Skeletal muscle satellite cell (primary cell): Measurements from ENCODE around the gene TBC1D9.

Source experiments
- H3K27me3 ChIP-seq: 2 replicates; pipeline ENCODE4 v1.7.0; 2013; ENCODE audit warnings: low read length; ENCODE audit not compliant: control insufficient read depth, insufficient read depth
- H3K36me3 ChIP-seq: 2 replicates; pipeline ENCODE4 v1.7.0; 2013; ENCODE audit warnings: mild to moderate bottlenecking, control low read depth, low read length; ENCODE audit not compliant: insufficient read depth
- H3K4me1 ChIP-seq: 2 replicates; pipeline ENCODE4 v1.7.0; 2013; ENCODE audit warnings: low read length; ENCODE audit not compliant: control insufficient read depth, insufficient read depth
- H3K4me2 ChIP-seq: 2 replicates; pipeline ENCODE4 v1.7.0; 2013; ENCODE audit warnings: mild to moderate bottlenecking, low read length
- H3K4me3 ChIP-seq: 2 replicates; pipeline ENCODE4 v1.7.0; 2013; ENCODE audit warnings: low read length
- H3K9ac ChIP-seq: 2 replicates; pipeline ENCODE4 v1.7.0; 2013; ENCODE audit warnings: mild to moderate bottlenecking, low read depth, low read length, moderate library complexity
- H3K9me3 ChIP-seq: replicated peaks from 2 replicates; pipeline ENCODE4 v1.7.0; 2013; ENCODE audit warnings: mild to moderate bottlenecking, control low read depth, low read length

Gene TBC1D9

DNA sequence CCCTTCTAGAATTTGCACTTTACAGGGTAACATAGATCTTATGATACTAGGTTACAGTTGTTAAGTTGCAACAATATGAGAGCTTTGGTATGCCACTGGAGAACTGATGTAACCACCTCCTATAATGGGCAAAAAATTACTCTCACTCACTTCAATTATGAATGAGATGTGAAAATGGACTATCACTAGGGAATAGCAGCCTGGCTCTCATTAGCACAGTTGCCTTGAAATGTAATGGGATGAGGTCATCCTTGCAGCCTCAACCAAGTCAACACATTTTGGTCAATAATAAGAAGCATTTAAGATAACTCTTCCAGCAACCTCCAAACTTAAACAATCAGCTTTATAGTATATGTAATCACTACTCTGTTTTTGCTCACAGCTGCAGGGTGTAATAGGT, 69.4 kb downstream of the TBC1D9 start:
- no peak overlapping the region for H3K4me2 ChIP-seq
- no peaks in the 10 kb centered on the region for H3K36me3 ChIP-seq
- no peaks in the 10 kb centered on the region for H3K27me3 ChIP-seq
- no peak overlapping the region for H3K4me3 ChIP-seq
- no peak overlapping the region for H3K9ac ChIP-seq
- no peaks in the 10 kb centered on the region for H3K9me3 ChIP-seq
- peaks cover 18% of the 10 kb centered on the region for H3K4me1 ChIP-seq

DNA sequence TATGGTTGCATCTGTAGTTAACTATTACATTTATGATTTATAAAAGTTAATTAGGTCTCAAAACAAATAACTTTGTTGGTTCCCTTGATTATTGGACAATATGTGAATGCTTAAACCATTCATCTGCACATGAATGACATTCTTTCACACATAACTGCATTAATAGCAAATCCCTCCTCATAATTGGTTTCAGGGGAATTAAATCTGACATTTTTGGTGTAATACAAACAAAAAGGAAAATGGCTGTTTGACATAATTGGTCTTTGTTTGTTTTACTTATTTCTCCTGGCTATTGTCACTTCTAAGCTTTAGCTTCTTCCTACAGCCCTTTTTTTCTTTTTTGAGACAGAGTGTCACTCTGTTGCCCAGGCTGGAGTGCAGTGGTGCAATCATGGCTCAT, 71.9 kb downstream of the TBC1D9 start:
- no peak overlapping the region for H3K4me2 ChIP-seq
- no peaks in the 10 kb centered on the region for H3K27me3 ChIP-seq
- no peak overlapping the region for H3K9ac ChIP-seq
- no peaks in the 10 kb centered on the region for H3K9me3 ChIP-seq
- peaks cover 9% of the 10 kb centered on the region for H3K4me1 ChIP-seq
- no peak overlapping the region for H3K4me3 ChIP-seq
- H3K36me3 ChIP-seq: no peaks in the 10 kb centered on the region

DNA sequence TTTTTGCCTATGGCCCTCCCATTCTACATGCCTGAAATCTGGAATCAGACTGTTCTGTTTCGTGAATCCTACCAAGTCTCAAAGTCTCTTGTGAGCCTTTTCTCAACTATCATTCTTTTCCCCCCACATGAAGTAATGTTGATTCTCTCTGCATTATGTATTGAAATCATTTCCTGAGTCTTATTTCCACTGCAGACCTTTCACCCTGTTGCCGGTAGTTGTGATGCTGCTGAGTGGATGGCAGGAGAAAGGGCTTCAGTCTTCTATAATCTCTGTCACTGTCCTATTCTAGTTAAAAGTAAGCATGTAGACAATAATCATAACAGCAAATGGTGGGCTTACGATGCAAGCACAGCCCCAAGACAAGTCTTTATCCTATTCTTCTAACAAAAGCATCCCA, 75.0 kb downstream of the TBC1D9 start:
- no peaks in the 10 kb centered on the region for H3K27me3 ChIP-seq
- H3K4me1 ChIP-seq: no peaks in the 10 kb centered on the region
- H3K4me2 ChIP-seq: no peak overlapping the region
- H3K4me3 ChIP-seq: no peak overlapping the region
- H3K9ac ChIP-seq: no peak overlapping the region
- no peaks in the 10 kb centered on the region for H3K9me3 ChIP-seq
- peaks cover 17% of the 10 kb centered on the region for H3K36me3 ChIP-seq

DNA sequence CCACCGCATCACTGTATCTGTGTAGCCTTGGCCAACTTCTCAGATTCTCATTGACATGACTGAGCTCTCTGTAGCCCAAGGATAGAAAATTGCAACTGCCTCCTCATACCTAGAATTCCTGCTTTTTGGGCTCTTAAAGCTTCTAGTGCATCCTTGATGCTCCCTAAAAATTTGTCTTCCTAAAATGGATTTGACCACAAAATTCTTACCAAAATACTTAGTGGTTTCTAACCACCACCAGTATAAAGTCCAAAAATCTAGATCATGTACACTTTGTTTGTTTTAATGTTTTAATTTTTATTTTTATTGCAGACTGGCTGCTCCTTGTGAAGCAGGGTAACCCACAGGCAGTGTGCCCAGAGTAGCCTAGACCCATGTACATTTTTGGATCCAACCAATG, 75.5 kb downstream of the TBC1D9 start:
- H3K9me3 ChIP-seq: no peaks in the 10 kb centered on the region
- H3K4me1 ChIP-seq: no peaks in the 10 kb centered on the region
- peaks cover 20% of the 10 kb centered on the region for H3K36me3 ChIP-seq
- H3K9ac ChIP-seq: no peak overlapping the region
- H3K27me3 ChIP-seq: no peaks in the 10 kb centered on the region
- H3K4me2 ChIP-seq: no peak overlapping the region
- no peak overlapping the region for H3K4me3 ChIP-seq

DNA sequence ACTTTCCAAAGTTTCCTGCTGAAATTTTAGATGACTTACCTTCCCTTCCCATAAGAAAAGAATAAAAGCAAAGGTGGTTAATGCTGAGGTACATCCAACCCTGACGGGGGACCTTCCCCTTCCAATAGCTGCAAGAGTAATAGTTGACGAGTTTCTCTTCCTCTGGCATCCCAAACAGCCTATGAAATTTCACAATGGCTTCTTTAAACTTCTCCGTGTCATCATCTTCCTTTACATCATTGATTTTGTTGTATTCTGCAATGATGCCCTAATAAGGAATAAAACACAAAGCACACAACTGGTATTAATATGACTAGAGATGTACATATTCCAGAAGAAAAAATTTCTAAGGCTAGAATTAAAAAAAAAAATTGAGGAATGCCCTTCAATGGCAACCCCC, 76.6 kb downstream of the TBC1D9 start:
- H3K4me3 ChIP-seq: no peak overlapping the region
- no peaks in the 10 kb centered on the region for H3K4me1 ChIP-seq
- H3K9ac ChIP-seq: no peak overlapping the region
- H3K27me3 ChIP-seq: no peaks in the 10 kb centered on the region
- H3K9me3 ChIP-seq: no peaks in the 10 kb centered on the region
- H3K36me3 ChIP-seq: peaks cover 20% of the 10 kb centered on the region
- no peak overlapping the region for H3K4me2 ChIP-seq

DNA sequence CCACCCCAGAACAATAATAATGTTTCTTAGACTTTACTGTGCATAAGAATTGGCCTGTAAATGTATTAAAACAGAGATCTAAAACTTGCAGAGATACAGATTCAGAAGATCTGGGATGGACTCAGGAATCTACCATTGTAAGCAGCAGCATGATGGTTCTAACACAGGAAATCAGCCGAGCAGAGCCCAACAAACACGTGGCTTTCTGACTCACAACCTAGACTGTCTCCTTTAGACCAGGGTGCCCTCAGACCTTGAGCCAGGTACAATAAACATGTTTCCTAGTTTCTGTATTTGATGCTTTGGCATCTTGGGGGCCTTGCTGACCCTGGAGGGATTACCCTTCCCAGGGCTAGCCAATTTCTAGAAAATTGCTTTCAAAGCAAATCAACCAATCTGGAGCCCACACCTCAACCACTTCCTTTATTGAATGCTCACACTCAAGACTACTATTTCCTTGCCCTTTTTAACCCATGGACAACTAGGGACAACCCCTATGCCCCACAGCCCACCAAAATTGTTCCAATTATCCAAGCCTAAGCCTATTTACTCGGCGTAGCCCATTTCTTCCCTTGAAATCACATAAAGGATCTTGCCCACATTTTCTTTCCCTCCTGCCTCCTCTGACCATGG, 80.5 kb downstream of the TBC1D9 start:
- peaks cover 20% of the 10 kb centered on the region for H3K36me3 ChIP-seq
- H3K9me3 ChIP-seq: no peaks in the 10 kb centered on the region
- H3K9ac ChIP-seq: no peak overlapping the region
- H3K4me2 ChIP-seq: no peak overlapping the region
- no peaks in the 10 kb centered on the region for H3K27me3 ChIP-seq
- no peak overlapping the region for H3K4me3 ChIP-seq
- H3K4me1 ChIP-seq: no peaks in the 10 kb centered on the region

DNA sequence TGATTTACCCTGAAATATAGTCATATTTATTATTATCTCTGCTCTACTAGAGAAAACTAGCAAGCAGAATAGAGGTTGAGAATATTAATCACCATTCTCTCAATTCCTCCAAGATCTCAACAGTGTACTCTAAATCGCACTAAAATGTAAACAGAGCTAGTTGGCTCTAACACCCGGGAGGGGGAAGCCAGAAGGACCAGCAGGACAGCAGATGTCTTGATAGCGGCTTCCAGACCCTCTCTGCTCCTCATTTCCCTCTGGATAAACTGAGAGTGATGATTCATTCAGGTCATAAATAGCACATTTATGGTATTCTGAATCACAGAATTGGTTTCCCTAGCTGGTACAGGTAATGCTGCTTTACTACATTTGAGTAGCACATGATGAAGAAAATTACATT, 82.5 kb downstream of the TBC1D9 start:
- H3K36me3 ChIP-seq: peaks cover 32% of the 10 kb centered on the region

DNA sequence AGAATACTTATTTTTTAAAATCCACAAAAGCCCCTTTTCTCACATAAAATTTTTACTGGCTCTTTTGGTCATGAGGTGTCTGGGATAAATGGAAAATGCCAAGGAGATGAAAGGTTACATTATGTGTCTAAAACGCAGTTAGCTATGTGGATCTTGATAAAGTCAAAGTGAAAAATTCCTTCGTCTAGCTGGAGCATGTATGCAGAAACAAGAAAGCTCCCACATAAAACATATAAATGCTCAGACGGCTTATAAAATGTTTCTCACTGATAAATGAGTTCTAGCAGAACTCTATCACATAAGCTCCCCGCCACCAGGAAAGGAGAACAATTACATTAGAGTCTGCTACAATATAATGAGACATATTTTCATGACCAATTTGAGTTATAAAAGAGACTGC, 83.8 kb downstream of the TBC1D9 start:
- Histone ChIP-seq H3K9me3 (no peaks in the 10 kb centered on the region), H3K4me3 (no peak overlapping the region), H3K4me1 (no peaks in the 10 kb centered on the region), H3K9ac (no peak overlapping the region), H3K4me2 (no peak overlapping the region), H3K36me3 (peaks cover 39% of the 10 kb centered on the region), H3K27me3 (no peaks in the 10 kb centered on the region)

More for the DNA sequence above, 82.5 kb downstream of the TBC1D9 start:
- H3K27me3 ChIP-seq: no peaks in the 10 kb centered on the region
- H3K4me1 ChIP-seq: no peaks in the 10 kb centered on the region
- no peak overlapping the region for H3K4me2 ChIP-seq
- H3K9me3 ChIP-seq: no peaks in the 10 kb centered on the region
- H3K4me3 ChIP-seq: no peak overlapping the region
- no peak overlapping the region for H3K9ac ChIP-seq

DNA sequence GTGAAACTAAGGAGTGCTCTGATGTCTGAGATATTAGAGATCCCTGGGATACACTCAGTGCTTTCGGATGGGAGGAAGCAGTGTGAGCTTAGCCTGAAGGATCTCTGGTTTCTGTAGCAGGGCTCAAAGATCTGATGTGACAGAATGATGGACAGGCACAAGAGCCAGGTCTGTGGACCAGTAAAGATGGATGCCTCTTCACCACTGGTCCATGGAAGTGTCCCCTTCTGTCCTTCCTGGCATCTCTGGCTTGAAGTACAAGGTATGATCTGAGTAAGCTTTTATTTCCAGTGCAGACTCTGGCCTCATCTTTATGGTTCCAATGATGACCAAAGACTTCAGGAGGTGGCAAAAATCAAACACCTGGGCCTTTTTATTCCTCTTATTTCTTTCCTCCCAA, 88.1 kb downstream of the TBC1D9 start:
- Histone ChIP-seq H3K9me3 (no peaks in the 10 kb centered on the region), H3K36me3 (peaks cover 39% of the 10 kb centered on the region), H3K9ac (no peak overlapping the region), H3K4me3 (no peak overlapping the region), H3K4me1 (no peaks in the 10 kb centered on the region), H3K4me2 (no peak overlapping the region), H3K27me3 (no peaks in the 10 kb centered on the region)

DNA sequence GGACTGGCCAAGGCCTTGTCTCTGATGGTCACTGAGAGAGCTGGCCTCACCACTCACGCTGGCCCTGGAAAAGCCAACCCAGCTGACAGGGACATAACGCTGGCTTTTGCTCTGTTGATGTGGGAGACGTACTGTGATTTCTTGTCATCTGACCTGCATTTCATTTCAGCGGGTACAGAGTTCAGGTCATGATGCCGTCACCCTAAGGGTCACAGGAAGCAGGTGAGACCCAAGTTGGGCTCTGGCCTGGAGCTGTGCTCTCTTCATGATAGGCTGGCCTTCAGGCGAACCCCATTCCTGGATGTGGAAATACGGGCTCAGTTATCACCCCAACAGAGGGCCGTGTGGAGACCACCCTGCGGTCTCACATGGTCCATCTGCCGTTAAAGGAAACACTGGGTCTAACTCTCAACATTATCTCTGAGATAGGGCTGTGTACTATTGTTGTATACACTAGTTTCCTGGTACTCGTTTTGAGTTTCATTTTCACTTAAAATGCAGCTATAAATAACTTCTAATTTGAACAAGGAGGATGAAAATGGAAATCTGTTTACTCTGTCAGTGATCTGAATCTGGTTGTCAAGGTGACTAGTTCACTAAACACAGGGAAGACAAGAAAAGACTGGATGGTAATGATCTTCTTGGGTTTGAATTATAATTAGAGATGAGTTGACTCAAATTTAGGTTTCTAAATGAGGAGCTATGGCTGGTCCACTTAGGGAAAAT, 89.1 kb downstream of the TBC1D9 start:
- Histone ChIP-seq H3K4me1 (no peaks in the 10 kb centered on the region), H3K9ac (no peak overlapping the region), H3K27me3 (no peaks in the 10 kb centered on the region), H3K9me3 (no peaks in the 10 kb centered on the region), H3K4me3 (no peak overlapping the region), H3K4me2 (no peak overlapping the region), H3K36me3 (peaks cover 42% of the 10 kb centered on the region)

DNA sequence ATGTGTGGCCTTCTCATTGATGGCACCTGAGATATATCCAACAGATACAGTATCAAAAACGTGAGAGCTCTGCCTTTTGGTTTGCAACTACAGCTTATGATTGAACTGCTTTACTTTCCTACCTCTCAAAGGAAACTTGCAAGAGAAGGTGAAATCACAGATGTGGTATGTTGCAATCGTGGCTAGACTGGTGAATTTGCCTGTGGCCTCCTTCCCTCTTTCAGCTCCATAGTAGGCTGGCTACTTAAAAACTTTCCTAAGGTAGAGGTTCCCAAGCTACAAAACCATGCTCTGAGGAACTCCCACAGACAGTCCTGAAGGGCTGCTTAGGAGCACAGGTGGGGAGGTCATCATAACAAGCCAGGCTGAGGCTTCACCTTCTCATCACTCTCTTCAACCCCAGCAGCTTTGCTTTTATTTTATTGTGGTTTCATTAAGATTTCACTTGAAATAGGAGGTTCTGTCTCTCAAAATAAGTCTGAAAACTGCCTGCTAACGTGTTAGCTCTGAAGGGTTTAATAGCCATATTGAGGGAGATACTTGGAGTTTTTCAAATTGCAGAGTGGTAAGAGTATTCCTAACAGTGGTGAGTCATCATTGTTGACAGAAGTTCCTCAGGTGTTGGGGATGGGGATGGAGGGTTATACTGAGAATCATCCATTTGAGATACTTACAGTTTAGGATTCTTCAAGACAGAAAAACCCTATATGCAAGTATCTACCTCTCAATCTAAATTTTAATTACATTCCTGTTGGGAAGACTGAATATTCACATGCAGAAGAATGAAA, 93.9 kb downstream of the TBC1D9 start:
- Histone ChIP-seq H3K9me3 (no peaks in the 10 kb centered on the region), H3K9ac (no peak overlapping the region), H3K4me1 (no peaks in the 10 kb centered on the region), H3K4me3 (no peak overlapping the region), H3K4me2 (no peak overlapping the region), H3K27me3 (no peaks in the 10 kb centered on the region), H3K36me3 (peaks cover 20% of the 10 kb centered on the region)
